DOHH2 (cell line): ENCODE measurements around the gene GPAM.
"Not testable (repeated sequence)": the region's sequence is repeated elsewhere in the genome, so short reads cannot be mapped to it uniquely, and the experiment has no call there.

Source experiments
- EZH2phosphoT487 ChIP-seq: fragments of 200-600 bp; sonication (generic); IDR thresholded peaks from 2 replicates; pipeline ENCODE4 v1.6.1; 2017; ENCODE audit warnings: borderline replicate concordance, mild to moderate bottlenecking, antibody characterized with exemption, low read length, moderate library complexity, mixed read lengths
- TF ChIP-seq, protein P1 (sequence below): fragments of 200-600 bp; sonication (generic); IDR thresholded peaks from one replicate; pipeline ENCODE4 v1.5.1; 2014; ENCODE audit warnings: antibody characterized with exemption, mild to moderate bottlenecking, low read depth, low read length; ENCODE audit not compliant: poor library complexity, severe bottlenecking

GRCh38 chr10:112228366-112229088 is 45.0 kb upstream of the GPAM start:
- TF ChIP-seq, protein P1, sequence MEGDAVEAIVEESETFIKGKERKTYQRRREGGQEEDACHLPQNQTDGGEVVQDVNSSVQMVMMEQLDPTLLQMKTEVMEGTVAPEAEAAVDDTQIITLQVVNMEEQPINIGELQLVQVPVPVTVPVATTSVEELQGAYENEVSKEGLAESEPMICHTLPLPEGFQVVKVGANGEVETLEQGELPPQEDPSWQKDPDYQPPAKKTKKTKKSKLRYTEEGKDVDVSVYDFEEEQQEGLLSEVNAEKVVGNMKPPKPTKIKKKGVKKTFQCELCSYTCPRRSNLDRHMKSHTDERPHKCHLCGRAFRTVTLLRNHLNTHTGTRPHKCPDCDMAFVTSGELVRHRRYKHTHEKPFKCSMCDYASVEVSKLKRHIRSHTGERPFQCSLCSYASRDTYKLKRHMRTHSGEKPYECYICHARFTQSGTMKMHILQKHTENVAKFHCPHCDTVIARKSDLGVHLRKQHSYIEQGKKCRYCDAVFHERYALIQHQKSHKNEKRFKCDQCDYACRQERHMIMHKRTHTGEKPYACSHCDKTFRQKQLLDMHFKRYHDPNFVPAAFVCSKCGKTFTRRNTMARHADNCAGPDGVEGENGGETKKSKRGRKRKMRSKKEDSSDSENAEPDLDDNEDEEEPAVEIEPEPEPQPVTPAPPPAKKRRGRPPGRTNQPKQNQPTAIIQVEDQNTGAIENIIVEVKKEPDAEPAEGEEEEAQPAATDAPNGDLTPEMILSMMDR: not testable (repeated sequence)
- not testable (repeated sequence) for TF ChIP-seq EZH2phosphoT487
